B cell (primary cell): ENCODE measurements around the gene CLIP1. TPM values are rescaled to one million over a fixed set of nuclear protein-coding genes. Genes with fewer than 3 reads are reported as not detected.

Source experiments
- ATAC-seq: fragments of 200-7000 bp; cut with Tn5 transposase; one replicate; pipeline ENCODE4 v1.10.0; 2021; ENCODE audit warnings: low read depth, mild to moderate bottlenecking, moderate number of reproducible peaks, moderate library complexity
- CTCF ChIA-PET: fragments of 350-600 bp; sonication (Branson Sonifier 250); formaldehyde crosslinking; loops from one replicate; lab custom pipeline; 2021; ENCODE audit warnings: antibody characterized with exemption, inconsistent platforms; lab: Charles Lee
- POLR2A ChIA-PET: fragments of 350-600 bp; sonication (Branson Sonifier 250); formaldehyde crosslinking; loops from one replicate; lab custom pipeline; 2021; ENCODE audit warnings: antibody characterized with exemption; lab: Charles Lee
- DNase-seq: peaks from one replicate; pipeline ENCODE4 v3.0.0; 2013
- H2AFZ ChIP-seq: 2 replicates; pipeline ENCODE4 v1.6.1; 2012; ENCODE audit warnings: mild to moderate bottlenecking, low read depth, low read length; ENCODE audit not compliant: insufficient read depth, poor library complexity, severe bottlenecking
- H3K27ac ChIP-seq, 2 donors: 1 replicate in 1 of 2; 2 replicates in 1 of 2; pipeline ENCODE4 v1.5.1; 2012 to 2013; ENCODE audit warnings: low read length in 2 of 2, mild to moderate bottlenecking in 2 of 2, moderate library complexity in 1 of 2
- H3K27me3 ChIP-seq, 4 experiments: fragments of 200-600 bp in 1 of 4; sonication (generic) in 1 of 4; replicated peaks in 1 of 4; 1 replicate in 2 of 4; 2 replicates in 2 of 4; pipeline versions ENCODE4 v1.6.1 to v1.7.0; 2013 to 2016; ENCODE audit warnings: low read length in 3 of 4, mild to moderate bottlenecking in 2 of 4, mixed read lengths in 1 of 4, moderate library complexity in 1 of 4; ENCODE audit not compliant: insufficient read depth in 4 of 4, control insufficient read depth in 3 of 4; ENCODE audit errors: control extremely low read depth in 1 of 4
- H3K36me3 ChIP-seq, 2 experiments: replicated peaks in 1 of 2; 1 replicate in 1 of 2; 2 replicates in 1 of 2; pipeline versions ENCODE4 v1.6.1 to v1.7.1; 2013; ENCODE audit warnings: low read length in 1 of 2; ENCODE audit not compliant: insufficient read depth in 2 of 2, control insufficient read depth in 1 of 2; ENCODE audit errors: control extremely low read depth in 1 of 2, extremely low read depth in 1 of 2
- H3K4me1 ChIP-seq, 2 donors: fragments of 200-600 bp in 1 of 2; sonication (generic) in 1 of 2; 1 replicate in 1 of 2; 2 replicates in 1 of 2; pipeline versions ENCODE4 v1.5.1 to v1.6.1; 2013 to 2017; ENCODE audit warnings: low read length in 2 of 2; ENCODE audit not compliant: control insufficient read depth in 2 of 2, insufficient read depth in 2 of 2
- H3K4me2 ChIP-seq: replicated peaks from 2 replicates; pipeline ENCODE3; 2012; ENCODE audit warnings: mild to moderate bottlenecking, low read depth, low read length; ENCODE audit not compliant: poor library complexity, severe bottlenecking
- H3K4me3 ChIP-seq, 5 experiments: fragments of 200-600 bp in 1 of 5; sonication (generic) in 1 of 5; 1 replicate in 3 of 5; 2 replicates in 2 of 5; pipeline versions ENCODE4 v1.5.1 to v1.7.0; 2011 to 2016; ENCODE audit warnings: low read length in 4 of 5, mild to moderate bottlenecking in 4 of 5, low read depth in 2 of 5, control low read depth in 1 of 5, moderate library complexity in 1 of 5; ENCODE audit not compliant: insufficient read depth in 1 of 5; ENCODE audit errors: control extremely low read depth in 1 of 5, extremely low read depth in 1 of 5
- H3K79me2 ChIP-seq: fragments of 200-600 bp; sonication (generic); one replicate; pipeline ENCODE4 v1.6.0; 2016; ENCODE audit warnings: low read length; ENCODE audit not compliant: control insufficient read depth, insufficient read depth
- H3K9ac ChIP-seq: fragments of 200-600 bp; sonication (generic); 2 replicates; pipeline ENCODE4 v1.6.1; 2017; ENCODE audit warnings: mild to moderate bottlenecking, low read length, moderate library complexity
- H3K9me3 ChIP-seq, 3 donors: one replicate each; pipeline versions ENCODE4 v1.6.1 to v1.7.1; 2013; ENCODE audit warnings: low read length in 2 of 3; ENCODE audit not compliant: control insufficient read depth in 2 of 3, insufficient read depth in 1 of 3; ENCODE audit errors: control extremely low read depth in 1 of 3
- H4K20me1 ChIP-seq: 2 replicates; pipeline ENCODE4 v1.6.0; 2012; ENCODE audit warnings: mild to moderate bottlenecking, low read length; ENCODE audit not compliant: insufficient read depth, control insufficient read depth, poor library complexity, severe bottlenecking
- H3K27ac Mint-ChIP-seq: one replicate; pipeline ENCODE4 v1.8.0; 2021; ENCODE audit warnings: mixed read lengths
- H3K27me3 Mint-ChIP-seq: one replicate; pipeline ENCODE4 v1.8.0; 2021; ENCODE audit warnings: mixed read lengths
- H3K4me1 Mint-ChIP-seq: one replicate; pipeline ENCODE4 v1.8.0; 2021; ENCODE audit warnings: mixed read lengths
- H3K4me3 Mint-ChIP-seq: one replicate; pipeline ENCODE4 v1.8.0; 2021; ENCODE audit warnings: mixed read lengths
- H3K9me3 Mint-ChIP-seq: one replicate; pipeline ENCODE4 v1.8.0; 2022; ENCODE audit warnings: mixed read lengths; ENCODE audit not compliant: insufficient read depth
- EZH2 ChIP-seq: IDR thresholded peaks from 2 replicates; pipeline ENCODE4 v1.6.1; 2012; ENCODE audit warnings: borderline replicate concordance, low read depth, mild to moderate bottlenecking, moderate library complexity, low read length; ENCODE audit not compliant: insufficient read depth, poor library complexity, severe bottlenecking
- WGBS: methylation state at CpG from one replicate; pipeline ENCODE4 v1.1.5; 2013; ENCODE audit warnings: missing lambda C conversion rate; ENCODE audit not compliant: insufficient coverage; 5-methylcytosine and 5-hydroxymethylcytosine counted together
- intact Hi-C: fragments of 100-400 bp; cut with micrococcal nuclease; formaldehyde crosslinking; loops from one replicate; pipeline ENCODE4 v1.10.0; 2022
- polyA plus RNA-seq: library from polyadenylated mRNA; depleted of rRNA; stranded (reverse); fragments of >200 nt; gene quantifications from 2 replicates; pipeline ENCODE4 v1.2.3, GENCODE V29; 2012
- total RNA-seq, 2 donors: library from RNA; stranded (reverse); fragments of 120-200 nt in 1 of 2; gene quantifications; 1 replicate in 1 of 2; 2 replicates in 1 of 2; pipeline versions ENCODE4 v1.2.3 to v1.2.4, GENCODE V29; 2013 to 2022
- TF ChIP-seq, protein P1 (sequence below): fragments of 200-600 bp; IDR thresholded peaks from one replicate; pipeline ENCODE4 v1.8.0; 2022; ENCODE audit warnings: antibody characterized with exemption, mild to moderate bottlenecking

Gene CLIP1
- total and polyA plus RNA-seq, 2 donors (not counting 1 experiment from before 2014, with no cell fraction given), result 17.0 to 64.9 TPM

DNA sequence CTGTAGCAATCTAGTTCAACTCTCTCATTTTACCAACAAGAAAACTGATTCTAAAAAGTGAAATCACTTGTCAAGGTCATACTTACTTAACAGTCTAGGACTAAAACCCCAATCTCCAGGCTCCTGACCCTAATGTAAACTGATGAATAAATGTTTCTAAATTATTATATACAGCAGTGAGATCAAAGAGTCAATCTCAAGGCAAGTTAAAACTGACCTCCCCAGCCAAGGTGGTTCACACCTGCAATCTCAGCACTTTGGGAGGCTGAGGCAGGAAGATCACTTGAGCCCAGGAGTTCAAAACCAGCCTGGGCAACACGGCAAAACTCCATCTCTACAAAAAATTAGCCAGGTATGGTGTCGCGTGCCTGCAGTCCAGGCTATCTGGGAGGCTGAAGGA is 15.3 kb downstream of the CLIP1 start:
- peaks cover 22 to 38% of the 10 kb centered on the region in 2 donors for H3K4me1 ChIP-seq
- ChIA-PET CTCF (interaction anchor here (1.0 to 2.5 kb wide), 2 partner anchors 18 to 64 kb away, joined by 3 to 14 read pairs; no protein-coding TSS in a partner anchor), POLR2A (interaction anchor here (0.6 to 0.7 kb wide), 2 partner anchors 10 to 136 kb away, joined by 7 read pairs; no protein-coding TSS in a partner anchor)
- H3K4me3 ChIP-seq, result no peak overlapping the region
- H3K9me3 ChIP-seq, result no peaks in the 10 kb centered on the region
- H3K4me3 Mint-ChIP-seq, result no peak overlapping the region
- H3K36me3 ChIP-seq, result no peaks in the 10 kb centered on the region
- intact Hi-C loops, result no loop called here
- no peak overlapping the region for H2AFZ ChIP-seq
- H3K27me3 Mint-ChIP-seq, result no peaks in the 10 kb centered on the region
- no peaks in the 10 kb centered on the region for H3K27me3 ChIP-seq
- DNase-seq, result no peak
- H3K27ac ChIP-seq, result peak overlapping the region in 1 of 2 donors; percentile 48
- no peaks in the 10 kb centered on the region for H3K9me3 Mint-ChIP-seq
- no peak for ATAC-seq
- H3K4me1 Mint-ChIP-seq, result peaks cover 37% of the 10 kb centered on the region
- no CpG with 5 or more reads among the region's 3 CpGs for WGBS
- H3K27ac Mint-ChIP-seq, result peak overlapping the region; percentile 59
- H3K4me2 ChIP-seq, result no peak overlapping the region
- H4K20me1 ChIP-seq, result no peaks in the 10 kb centered on the region
- TF ChIP-seq, protein P1, sequence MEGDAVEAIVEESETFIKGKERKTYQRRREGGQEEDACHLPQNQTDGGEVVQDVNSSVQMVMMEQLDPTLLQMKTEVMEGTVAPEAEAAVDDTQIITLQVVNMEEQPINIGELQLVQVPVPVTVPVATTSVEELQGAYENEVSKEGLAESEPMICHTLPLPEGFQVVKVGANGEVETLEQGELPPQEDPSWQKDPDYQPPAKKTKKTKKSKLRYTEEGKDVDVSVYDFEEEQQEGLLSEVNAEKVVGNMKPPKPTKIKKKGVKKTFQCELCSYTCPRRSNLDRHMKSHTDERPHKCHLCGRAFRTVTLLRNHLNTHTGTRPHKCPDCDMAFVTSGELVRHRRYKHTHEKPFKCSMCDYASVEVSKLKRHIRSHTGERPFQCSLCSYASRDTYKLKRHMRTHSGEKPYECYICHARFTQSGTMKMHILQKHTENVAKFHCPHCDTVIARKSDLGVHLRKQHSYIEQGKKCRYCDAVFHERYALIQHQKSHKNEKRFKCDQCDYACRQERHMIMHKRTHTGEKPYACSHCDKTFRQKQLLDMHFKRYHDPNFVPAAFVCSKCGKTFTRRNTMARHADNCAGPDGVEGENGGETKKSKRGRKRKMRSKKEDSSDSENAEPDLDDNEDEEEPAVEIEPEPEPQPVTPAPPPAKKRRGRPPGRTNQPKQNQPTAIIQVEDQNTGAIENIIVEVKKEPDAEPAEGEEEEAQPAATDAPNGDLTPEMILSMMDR, result no peak
- no peak for TF ChIP-seq EZH2
- no peak overlapping the region for H3K9ac ChIP-seq
- peaks cover 59% of the 10 kb centered on the region for H3K79me2 ChIP-seq

- H3K4me3 ChIP-seq, result no peak overlapping the region
- Mint-ChIP-seq H3K9me3 (no peaks in the 10 kb centered on the region), H3K27me3 (no peaks in the 10 kb centered on the region), H3K4me3 (no peak overlapping the region), H3K27ac (peak overlapping the region; percentile 59), H3K4me1 (peaks cover 37% of the 10 kb centered on the region)
- DNase-seq (no peak), ATAC-seq (no peak)
- TF ChIP-seq EZH2, result no peak
- TF ChIP-seq, protein P1, result no peak
- H3K4me1 ChIP-seq, result peaks cover 22 to 35% of the 10 kb centered on the region in 2 donors
- ChIA-PET POLR2A (interaction anchor here (0.5 to 0.6 kb wide), 2 partner anchors 18 to 99 kb away, joined by 4 to 6 read pairs; no protein-coding TSS in a partner anchor), CTCF (interaction anchor here (0.7 to 2.5 kb wide), 4 partner anchors 11 to 64 kb away, joined by 3 to 14 read pairs (median 3); partner anchors contain the start of gene CLIP1)
- no CpG with 5 or more reads among the region's 3 CpGs for WGBS
- H3K36me3 ChIP-seq, result no peaks in the 10 kb centered on the region
- peak overlapping the region in 1 of 2 donors; percentile 48 for H3K27ac ChIP-seq
- peaks cover 58% of the 10 kb centered on the region for H3K79me2 ChIP-seq
- H4K20me1 ChIP-seq, result no peaks in the 10 kb centered on the region
- no peak overlapping the region for H3K9ac ChIP-seq
- H2AFZ ChIP-seq, result no peak overlapping the region
- intact Hi-C loops, result no loop called here
- H3K27me3 ChIP-seq, result no peaks in the 10 kb centered on the region
- no peaks in the 10 kb centered on the region for H3K9me3 ChIP-seq
- H3K4me2 ChIP-seq, result no peak overlapping the region
Measured at GRCh38 chr12:122406701-122407164, 15.7 kb downstream of the CLIP1 start.
